Measurements from ENCODE around the gene TMEM250. TPM values are rescaled to one million over a fixed set of nuclear protein-coding genes. Genes with fewer than 3 reads are reported as not detected.
"Not testable (repeated sequence)": the region's sequence is repeated elsewhere in the genome, so short reads cannot be mapped to it uniquely, and the experiment has no call there.

The TMEM250 gene
- total and polyA plus RNA-seq, 7 donors = 23.7 to 48.4 (median 30.0) TPM

DNA sequence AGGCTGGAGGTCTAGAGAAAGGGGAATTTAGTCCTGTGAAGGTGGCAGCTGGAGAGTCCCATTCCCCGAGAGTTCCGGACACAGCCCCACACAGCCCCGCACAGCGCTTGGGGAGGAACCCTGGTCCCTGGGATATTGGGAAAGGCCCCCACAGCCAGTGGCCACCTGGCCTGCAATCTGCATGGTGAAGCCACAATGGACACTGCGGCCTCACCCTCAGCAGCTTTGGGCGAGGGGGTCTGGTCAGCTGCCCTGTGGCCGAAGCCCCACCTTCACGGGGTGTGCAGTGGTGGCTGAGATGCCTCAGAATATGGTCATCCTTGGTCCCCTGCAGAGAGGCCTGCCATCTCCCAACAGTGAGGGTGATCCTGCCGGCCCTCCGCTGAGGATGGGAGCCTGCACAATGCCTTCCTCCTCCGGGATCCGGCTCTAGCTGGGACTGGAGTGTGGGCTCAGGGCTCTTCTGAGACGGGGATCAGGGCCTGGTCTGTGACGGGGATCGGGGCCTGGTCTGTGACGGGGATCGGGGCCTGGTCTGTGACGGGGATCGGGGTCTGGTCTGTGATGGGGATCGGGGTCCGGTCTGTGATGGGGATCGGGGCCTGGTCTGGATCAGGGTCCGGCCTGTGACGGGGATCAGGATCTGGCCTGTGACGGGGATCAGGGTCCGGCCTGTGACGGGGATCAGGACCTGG lies 33.3 kb upstream of the TMEM250 start:
- no peaks in the 10 kb centered on the region for H3K9me3 ChIP-seq
- DNase-seq = no peak
- peaks cover 16 to 42% (median 32%) of the 10 kb centered on the region in 3 donors for H3K27me3 ChIP-seq
- TF ChIP-seq POLR2AphosphoS5 (IDR thresholded peaks at IDR 0.05) = no peak
- TF ChIP-seq POLR2A (IDR thresholded peaks at IDR 0.05) = no peak
- TF ChIP-seq, protein P1, sequence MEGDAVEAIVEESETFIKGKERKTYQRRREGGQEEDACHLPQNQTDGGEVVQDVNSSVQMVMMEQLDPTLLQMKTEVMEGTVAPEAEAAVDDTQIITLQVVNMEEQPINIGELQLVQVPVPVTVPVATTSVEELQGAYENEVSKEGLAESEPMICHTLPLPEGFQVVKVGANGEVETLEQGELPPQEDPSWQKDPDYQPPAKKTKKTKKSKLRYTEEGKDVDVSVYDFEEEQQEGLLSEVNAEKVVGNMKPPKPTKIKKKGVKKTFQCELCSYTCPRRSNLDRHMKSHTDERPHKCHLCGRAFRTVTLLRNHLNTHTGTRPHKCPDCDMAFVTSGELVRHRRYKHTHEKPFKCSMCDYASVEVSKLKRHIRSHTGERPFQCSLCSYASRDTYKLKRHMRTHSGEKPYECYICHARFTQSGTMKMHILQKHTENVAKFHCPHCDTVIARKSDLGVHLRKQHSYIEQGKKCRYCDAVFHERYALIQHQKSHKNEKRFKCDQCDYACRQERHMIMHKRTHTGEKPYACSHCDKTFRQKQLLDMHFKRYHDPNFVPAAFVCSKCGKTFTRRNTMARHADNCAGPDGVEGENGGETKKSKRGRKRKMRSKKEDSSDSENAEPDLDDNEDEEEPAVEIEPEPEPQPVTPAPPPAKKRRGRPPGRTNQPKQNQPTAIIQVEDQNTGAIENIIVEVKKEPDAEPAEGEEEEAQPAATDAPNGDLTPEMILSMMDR (IDR thresholded peaks at IDR 0.05) = no peak
- TF ChIP-seq EP300 (IDR thresholded peaks at IDR 0.05) = no peak
- H3K27ac ChIP-seq = no peak overlapping the region
- no peaks in the 10 kb centered on the region for H3K4me1 ChIP-seq
- no peaks in the 10 kb centered on the region for H3K36me3 ChIP-seq
- H3K4me3 ChIP-seq = no peak overlapping the region
- whole genome bisulfite sequencing, 2 donors = 82 to 95% methylated on average over 27 of the region's 27 CpGs
- intact Hi-C loops (cut with DNase I) = no loop called here

DNA sequence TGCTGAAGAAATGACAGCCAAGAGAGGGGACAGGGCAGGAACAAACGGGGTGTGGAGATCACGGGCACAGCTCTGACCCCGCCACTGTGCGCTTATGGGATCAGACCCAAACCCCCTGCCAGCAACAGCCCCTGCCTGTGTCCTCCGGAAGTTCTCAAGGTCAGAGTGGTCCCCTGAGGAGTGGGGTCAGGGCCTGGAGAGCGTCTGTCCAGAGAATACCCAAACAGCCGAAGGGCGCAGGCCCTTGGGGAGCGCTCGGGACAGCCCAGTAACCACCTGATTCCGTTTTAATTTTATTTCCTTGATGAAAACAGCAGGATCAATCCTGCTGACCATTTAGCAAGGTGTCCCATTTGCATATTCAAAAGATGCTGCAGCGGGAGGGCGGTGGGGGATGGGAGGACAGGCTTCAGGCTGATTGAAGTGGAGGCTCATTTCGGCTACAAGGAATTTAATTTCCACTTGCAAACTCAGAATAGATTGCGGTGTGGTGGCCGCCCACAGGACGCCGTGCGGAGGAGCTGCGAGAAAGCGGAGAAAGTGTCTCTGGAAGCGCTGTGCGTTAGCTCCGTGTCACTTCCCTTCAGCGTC lies 32.6 kb upstream of the TMEM250 start:
- DNase-seq = no peak
- Histone ChIP-seq H3K27me3 (peaks cover 16 to 42% (median 32%) of the 10 kb centered on the region in 3 donors), H3K4me3 (no peak overlapping the region), H3K36me3 (no peaks in the 10 kb centered on the region), H3K9me3 (no peaks in the 10 kb centered on the region), H3K27ac (no peak overlapping the region), H3K4me1 (no peaks in the 10 kb centered on the region)
- TF ChIP-seq, protein P1 (IDR thresholded peaks at IDR 0.05) = no peak
- no peak for TF ChIP-seq POLR2A (IDR thresholded peaks at IDR 0.05)
- TF ChIP-seq POLR2AphosphoS5 (IDR thresholded peaks at IDR 0.05) = no peak
- TF ChIP-seq EP300 (IDR thresholded peaks at IDR 0.05) = no peak
- WGBS, 2 donors = 57 to 71% methylated on average over 25 of the region's 25 CpGs
- intact Hi-C loops (cut with DNase I) = no loop called here

DNA sequence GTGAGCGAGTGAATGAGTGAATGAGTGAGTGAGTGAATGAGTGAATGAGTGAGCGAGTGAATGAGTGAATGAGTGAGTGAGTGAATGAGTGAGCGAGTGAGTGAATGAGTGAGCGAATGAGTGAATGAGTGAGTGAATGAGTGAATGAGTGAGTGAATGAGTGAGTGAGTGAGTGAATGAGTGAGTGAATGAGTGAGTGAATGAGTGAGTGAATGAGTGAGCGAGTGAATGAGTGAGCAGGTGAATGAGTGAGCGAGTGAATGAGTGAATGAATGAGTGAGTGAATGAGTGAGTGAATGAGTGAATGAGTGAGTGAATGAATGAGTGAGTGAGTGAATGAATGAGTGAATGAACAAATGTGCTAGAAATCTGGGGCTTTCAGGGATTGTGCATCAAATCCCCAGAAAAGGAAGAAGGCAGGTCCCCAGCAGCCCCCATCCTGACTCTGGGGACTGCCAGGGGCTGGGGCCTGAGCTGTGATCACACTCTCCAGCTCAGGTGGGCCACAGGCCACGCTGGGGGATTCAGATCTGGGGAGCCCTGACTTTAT lies 32.1 kb upstream of the TMEM250 start:
- H3K4me3 ChIP-seq; DNase-seq; H3K36me3 ChIP-seq; H3K4me1 ChIP-seq; H3K27ac ChIP-seq; H3K9me3 ChIP-seq; intact Hi-C loops (cut with DNase I): not testable (repeated sequence)
- peaks cover 16 to 42% (median 33%) of the 10 kb centered on the region in 3 donors for H3K27me3 ChIP-seq
- WGBS, 2 donors = 86 to 87% methylated on average over 7 of the region's 7 CpGs

GRCh38 chr9:136149853-136150252 lies 31.2 kb upstream of the TMEM250 start:
- WGBS, 2 donors = 90 to 91% methylated on average over 9 of the region's 9 CpGs
- no peaks in the 10 kb centered on the region for H3K36me3 ChIP-seq
- H3K4me3 ChIP-seq = no peak overlapping the region
- no peak overlapping the region for H3K27ac ChIP-seq
- no peak for DNase-seq
- intact Hi-C loops (cut with DNase I) = no loop called here
- TF ChIP-seq, protein P1 (IDR thresholded peaks at IDR 0.05) = no peak
- TF ChIP-seq POLR2A (IDR thresholded peaks at IDR 0.05) (no peak), POLR2AphosphoS5 (IDR thresholded peaks at IDR 0.05) (no peak)
- H3K9me3 ChIP-seq = no peaks in the 10 kb centered on the region
- peaks cover 14 to 42% (median 36%) of the 10 kb centered on the region in 3 donors for H3K27me3 ChIP-seq
- H3K4me1 ChIP-seq = no peaks in the 10 kb centered on the region

DNA sequence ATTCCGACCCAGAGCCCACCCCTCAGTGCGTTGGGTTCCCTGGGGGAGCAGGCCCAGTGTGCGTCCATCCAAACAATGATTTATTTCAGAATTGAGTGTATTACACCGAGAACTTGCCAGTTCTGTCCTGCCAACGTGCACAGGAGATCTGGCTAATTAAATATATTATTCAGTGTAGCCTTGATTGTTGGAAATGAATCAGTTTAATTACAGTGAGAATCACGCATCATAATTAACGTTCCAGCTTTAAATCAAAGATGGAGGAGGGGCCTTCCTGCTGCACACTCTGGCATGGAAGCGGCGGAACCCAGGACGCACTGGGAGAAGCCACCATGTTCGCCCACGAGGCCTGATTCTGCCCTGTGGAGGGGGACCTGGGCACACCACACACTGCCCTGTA lies 30.7 kb upstream of the TMEM250 start:
- WGBS, 2 donors = 78 to 86% methylated on average over 12 of the region's 12 CpGs
- H3K27me3 ChIP-seq = peaks cover 12 to 43% (median 41%) of the 10 kb centered on the region in 3 donors
- intact Hi-C loops (cut with DNase I) = no loop called here

More for the DNA sequence above, 30.7 kb upstream of the TMEM250 start:
- DNase-seq = no peak
- no peak overlapping the region for H3K4me3 ChIP-seq
- TF ChIP-seq EP300 (IDR thresholded peaks at IDR 0.05) (no peak), POLR2AphosphoS5 (IDR thresholded peaks at IDR 0.05) (no peak), POLR2A (IDR thresholded peaks at IDR 0.05) (no peak)
- TF ChIP-seq, protein P1 (IDR thresholded peaks at IDR 0.05) = no peak
- H3K27ac ChIP-seq = no peak overlapping the region
- H3K36me3 ChIP-seq = no peaks in the 10 kb centered on the region
- H3K4me1 ChIP-seq = no peaks in the 10 kb centered on the region
- no peaks in the 10 kb centered on the region for H3K9me3 ChIP-seq

Data from sigmoid colon (tissue), 7 donors.